Measurements from ENCODE around the gene ZP4.
A peak's percentile ranks its signal among the peaks of the same experiment; 100 is the strongest.
"Not testable (repeated sequence)": the region's sequence is repeated elsewhere in the genome, so short reads cannot be mapped to it uniquely, and the experiment has no call there.

The ZP4 gene

DNA sequence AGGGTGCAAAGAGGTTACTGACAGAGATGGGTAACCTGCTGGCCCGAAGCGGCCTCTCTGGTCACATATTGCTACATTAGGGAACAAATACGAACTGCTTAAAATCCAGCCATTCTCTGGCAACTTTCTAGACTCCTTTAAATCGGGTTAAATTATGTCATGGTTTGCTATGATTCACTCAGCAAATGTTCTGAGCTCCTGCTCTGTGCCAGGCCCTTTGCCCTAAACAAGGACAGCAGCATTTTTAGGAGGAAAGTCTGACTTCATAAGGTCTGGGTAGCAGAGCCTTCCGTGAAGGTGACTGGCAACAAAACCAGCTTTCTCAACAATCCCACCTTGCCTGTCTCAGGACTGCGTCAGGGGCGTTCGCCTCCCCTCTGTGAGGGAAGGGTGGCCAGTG lies 15.4 kb downstream of the ZP4 start:
- DNase-seq, result no peak

DNA sequence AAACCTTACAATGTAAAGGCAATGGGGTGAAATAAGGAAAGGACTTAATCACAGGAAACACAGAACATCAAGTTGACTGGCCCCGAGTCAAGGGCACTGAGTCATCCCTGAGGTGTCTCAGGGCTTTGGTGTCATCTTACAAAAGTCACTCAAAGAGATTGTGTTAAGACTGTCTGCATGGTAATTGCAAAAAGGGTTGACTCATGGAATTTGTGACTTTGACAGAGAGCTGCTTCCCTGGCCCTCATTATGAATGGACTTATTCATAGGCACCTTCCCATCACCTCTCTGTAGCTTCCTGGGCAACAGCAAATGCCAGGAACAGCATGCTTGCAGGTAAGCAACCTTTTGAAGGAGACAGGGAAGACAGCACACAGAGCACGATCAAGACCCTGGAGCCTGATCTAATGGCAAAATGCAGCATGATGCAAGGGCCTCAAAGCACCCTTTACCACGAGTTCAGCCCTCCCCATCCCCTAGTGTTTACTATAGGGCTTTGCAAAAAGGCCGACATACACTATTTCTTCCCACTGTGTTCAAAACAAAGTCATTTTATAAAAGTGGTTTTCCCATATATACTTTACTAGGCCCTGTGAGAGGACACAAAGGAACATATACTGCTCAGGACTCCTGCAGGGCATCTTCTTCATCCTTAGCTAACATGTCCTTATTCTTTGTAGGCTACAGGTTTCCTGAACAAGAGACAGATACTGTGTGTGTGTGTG lies 17.1 kb downstream of the ZP4 start:
- peak; percentile 89 for DNase-seq

DNA sequence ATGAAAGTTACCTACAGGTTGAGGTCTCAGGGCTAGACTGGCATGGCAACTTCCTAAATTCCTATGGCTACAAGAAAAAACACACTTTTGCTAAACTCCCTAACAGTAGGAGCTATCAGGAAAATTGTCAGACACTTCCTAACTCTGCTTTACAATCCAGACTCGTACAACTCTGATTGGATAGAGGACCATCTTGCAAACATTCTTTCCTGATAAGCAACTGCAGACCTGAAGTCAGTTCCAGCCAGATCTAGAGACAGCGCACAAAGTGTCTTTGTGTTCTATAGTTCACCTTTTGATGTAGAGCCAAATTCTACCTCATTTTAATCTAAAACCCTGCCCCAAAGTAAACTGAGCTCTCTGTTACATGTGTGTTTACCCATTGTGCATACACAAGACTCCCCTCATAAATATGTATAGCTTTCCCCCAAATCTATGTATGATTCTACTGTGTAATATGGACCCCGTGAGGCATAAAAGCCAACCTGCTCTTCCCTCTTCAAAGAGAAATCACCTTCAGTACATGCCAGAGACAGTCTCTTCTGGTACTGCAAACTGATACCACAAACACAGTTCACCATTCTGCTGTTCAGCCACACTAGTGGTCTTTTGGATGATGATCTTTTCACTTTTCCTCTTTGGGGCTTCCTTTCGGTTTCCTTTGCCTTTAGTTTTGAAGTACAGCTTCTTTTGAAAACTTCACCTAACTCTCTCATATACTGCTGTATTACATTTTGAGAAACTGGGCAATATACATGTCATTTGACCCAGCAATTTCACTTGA lies 21.7 kb downstream of the ZP4 start:
- DNase-seq, result no peak

DNA sequence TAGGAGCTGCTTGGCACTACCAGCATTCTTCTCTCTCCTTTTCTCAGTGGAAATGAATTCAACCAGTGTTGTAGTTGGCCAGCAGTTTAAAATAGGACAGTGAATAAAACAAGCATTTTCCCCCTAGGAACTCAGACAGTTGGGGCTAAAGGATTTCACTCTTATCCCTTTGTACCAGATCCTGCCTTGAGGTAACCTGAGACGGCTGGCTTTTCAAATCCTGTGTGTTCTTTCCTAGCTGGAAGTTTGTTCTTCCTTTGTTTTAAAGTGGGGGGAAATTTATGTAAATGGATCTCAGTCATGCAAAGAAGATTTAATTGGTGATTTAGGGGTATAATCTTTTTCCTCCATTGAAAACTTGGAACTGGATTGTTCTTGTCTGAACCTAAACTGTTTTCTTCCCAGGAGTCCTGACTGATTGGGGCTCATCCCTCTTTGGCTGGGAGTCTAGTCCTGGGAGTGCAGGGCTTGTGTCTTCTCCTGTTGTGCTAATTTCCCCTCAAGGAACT lies 23.3 kb downstream of the ZP4 start:
- DNase-seq, result no peak

DNA sequence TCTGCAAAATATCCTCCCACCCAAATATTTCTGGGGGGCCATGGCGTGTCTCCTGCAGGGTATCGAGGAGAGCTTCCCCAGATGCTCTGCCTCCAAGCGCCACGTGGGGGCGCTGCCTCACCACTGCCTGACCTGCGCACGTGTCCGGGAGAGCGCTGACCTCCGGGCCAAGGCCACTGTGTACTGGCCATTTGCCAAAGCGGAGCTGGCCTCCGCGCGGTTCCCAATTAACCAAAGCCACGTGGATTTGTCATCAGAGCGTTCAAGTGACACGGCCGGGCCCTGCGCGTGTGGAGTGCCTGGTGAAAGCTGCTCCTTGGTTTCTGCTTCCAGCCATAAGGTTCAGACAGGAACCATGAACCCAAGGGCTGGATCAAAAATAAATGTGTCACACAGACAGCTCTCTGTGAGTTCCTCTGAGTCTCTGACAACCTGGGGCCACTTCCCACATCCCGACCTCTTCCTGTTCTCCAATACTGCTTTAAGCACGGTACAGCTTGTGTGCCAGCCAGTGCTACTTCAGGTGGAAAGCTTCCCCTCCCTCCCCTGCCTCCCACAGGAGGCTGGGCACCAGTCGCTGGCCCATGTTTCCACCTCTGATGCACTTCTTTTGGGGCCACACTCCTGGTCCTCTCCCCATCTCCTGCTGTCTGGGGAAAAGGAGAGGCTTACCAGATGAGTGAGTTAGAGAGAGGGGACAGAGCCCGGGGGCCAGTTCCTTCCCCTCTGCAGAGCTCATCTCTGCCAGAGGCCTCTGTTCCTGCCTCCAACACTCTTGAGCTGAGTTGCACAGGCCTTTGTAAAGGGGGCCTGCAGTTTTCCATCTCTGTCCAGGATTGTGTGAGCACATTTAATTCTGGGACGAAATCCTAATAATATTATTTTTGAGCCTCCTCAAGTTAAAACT lies 26.1 kb downstream of the ZP4 start:
- DNase-seq, result peak; percentile 29

DNA sequence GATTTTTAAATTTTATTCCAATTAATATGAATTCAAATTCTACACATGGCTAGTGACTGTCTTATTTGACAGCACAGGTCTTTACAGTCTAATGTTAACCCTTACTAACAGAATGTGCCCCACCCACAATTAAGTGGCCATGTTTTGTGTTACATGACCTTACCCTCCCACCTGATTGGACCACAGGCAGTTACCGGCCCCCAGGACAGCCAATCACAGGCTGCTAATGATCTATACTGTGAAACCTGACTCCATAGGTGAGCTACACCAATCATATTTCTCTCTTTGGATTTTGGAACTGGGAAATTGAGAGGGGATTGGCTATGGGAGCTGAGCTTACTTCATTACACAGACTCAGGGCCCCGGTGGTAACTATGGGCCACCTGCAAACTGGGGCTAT lies 27.5 kb downstream of the ZP4 start:
- no peak for DNase-seq

DNA sequence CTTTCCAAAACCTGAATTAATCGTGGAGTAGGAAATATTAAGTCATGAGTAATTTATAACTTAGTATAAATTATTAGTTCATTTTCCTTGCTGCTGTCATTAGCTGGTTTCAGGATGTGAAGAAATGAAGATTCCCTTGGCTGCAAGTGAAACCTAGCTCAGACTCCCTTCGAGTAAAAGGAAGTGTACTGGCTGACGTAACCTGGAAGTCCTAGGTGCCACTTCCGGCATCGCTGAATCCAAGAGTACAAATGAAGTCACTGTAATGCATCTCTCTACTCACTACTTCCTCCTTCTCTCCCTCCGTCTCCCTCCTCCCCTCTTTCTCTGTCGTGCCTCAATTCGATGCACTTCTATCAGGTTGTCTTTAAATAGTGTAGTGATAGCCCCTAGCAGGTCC lies 28.8 kb downstream of the ZP4 start:
- DNase-seq, result no peak

DNA sequence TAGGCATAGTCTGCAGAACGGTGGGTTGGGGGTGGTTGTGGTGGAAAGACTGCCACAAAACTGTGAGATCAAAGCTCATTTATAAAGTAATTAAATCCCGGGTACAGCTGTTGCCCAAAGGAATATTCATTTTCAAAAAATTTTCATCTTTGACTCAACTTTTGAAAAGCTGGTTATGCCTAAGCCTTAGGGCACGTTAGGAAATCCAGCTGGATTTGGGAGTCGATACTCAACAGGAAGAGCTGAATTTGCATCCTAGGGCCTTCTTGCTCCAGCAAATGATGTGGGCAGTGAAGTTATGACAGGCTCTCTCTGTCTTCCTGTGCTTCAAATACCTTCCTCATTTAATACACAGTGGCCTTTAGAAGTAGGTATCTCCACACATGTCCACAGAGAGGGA lies 31.7 kb downstream of the ZP4 start:
- DNase-seq, result no peak

DNA sequence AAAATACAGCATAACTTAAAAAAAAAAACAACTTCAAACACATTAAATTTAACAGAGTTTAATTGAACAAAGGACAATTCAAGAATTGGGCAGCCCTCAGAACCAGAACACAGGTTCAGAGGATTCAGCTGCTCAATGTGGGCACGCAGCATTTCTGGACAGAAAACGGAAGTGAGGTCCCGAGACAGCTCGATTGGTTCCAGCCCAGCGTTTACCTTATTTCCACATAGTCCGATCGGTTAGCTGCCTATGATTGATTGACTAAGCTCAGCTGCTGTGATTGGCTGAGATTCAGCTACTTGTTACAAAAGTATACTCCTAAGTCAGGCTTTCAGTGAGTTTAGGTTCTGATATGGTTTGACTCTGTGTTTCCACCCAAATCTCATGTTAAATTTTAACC lies 33.3 kb downstream of the ZP4 start:
- no peak for DNase-seq

DNA sequence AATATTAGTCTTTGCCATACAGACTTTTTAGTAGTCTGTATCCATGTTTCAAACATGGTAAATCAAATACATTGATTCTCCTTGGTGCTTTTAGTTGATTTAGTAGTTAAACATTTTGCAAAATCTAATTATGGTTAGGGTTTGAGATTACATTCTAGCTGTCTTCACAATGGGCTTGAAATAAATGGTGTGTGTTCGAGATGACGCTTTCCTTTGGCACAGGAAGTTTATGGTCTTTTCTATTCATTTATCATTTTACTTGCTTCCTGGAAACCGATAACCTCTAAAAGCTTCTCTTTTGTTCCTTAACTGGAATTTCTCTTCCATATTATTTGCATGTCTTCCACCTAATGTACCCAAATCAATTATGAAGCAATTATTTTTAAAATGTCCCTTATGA lies 38.4 kb downstream of the ZP4 start:
- DNase-seq, result no peak

DNA sequence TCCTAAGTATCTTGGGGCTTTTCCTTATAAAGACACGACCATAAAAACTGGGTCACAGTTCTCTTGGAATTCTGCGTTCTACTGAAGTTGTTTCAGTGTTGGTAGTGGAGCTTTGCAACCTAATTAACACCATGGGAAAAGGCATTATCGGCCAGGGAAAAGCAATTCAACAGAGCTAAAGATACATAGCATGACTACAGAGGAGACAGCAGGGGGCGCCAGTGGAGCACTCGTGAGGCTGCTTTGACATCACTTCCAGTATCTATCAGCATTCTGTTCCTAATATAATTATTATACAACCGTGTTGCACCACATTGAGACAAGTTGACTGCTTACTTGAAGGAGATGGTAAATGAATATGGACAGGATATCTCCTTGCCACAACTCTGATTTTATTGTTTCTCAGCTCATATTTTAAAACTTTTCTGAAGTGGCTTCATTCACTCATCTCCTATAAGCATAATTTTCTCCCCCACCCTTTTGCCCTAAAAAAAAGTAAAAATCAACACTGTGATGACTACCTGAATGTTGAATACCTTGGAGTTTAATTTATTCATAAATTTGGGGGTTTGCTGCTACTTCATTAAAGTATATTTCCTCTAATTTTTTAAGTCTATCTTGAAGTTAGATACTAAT lies 39.4 kb downstream of the ZP4 start:
- DNase-seq, result peak; percentile 47

DNA sequence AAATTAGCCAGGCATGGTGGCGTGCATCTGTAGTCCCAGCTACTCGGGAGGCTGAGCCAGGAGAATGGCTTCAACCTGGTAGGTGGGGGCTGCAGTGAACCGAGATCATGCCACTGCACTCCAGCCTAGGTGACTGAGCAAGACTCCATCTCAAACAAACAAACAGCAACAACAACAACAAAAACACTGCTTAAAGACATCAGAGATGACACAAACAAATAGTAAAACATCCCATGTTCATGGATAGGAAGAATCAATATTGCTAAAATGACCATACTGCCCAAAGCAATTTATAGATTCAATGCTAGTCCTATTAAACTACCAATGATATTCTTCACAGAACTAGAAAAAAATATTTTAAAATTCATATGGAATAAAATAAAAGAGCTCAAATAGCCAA lies 47.2 kb downstream of the ZP4 start:
- DNase-seq, result not testable (repeated sequence)

DNA sequence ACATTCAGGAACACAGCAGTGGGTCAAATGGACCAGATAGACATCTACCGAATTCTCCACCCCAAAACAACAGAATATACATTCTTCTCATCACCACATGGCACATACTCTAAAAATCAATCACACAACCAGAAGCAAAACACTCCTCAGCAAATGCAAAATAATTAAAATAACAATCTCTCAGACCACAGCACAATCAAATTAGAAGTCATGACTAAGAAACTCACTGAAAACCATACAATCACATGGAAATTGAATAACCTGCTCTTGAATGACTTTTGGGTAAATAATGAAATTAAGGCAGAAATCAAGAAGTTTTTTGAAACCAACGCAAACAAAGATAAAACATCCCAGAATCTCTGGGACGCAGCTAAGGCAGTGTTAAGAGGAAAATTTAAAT lies 49.2 kb downstream of the ZP4 start:
- no peak for DNase-seq

DNA sequence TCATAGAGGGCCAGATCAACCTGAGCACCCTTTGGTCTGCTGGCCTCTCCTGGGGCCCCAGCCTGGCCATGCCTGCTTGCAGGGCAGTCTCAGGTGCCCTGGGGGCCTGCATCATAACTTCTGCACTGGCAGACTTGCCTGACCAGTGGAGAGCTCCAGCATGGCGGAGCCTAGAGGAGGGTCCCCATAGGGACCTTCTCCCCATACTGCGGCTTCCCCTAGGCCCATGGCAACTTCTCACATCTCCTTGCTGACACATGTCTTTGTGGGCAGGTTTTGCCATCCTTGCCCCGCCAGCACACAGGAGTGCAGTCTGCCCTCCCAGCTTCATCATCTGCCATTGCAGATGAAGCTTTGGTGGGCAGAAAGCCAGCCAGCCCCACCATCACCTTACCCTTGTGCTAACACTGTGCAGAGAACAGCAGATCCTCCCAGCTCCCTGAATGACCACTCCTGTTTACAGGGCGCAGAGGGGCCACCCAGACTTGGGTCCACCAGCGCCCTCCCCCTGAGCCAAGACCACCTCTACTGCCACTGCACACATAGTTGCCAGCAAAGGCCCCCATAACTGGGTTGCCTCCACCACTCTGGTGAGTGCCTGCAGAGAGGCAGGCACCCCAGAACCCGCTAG lies 51.7 kb downstream of the ZP4 start:
- DNase-seq, result no peak

DNA sequence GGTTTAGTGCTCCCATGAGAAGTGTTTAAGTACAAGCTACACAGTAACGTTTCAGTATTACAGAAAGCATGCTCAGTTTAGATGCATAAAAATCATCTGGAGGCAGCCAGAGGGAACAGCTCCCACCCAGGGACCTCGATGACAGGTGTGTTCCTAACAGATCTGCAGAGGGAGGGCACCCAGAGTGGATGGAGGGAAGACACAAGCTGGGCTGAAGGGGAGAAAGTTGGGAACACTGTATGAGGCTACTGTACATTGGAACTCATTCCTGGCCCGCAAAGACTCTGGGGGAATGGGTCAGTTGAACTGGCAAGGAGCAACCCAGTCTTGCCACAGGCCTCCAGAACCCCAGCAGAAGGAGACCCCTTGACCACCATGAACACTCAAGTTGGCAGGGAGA lies 52.4 kb downstream of the ZP4 start:
- DNase-seq, result no peak

DNA sequence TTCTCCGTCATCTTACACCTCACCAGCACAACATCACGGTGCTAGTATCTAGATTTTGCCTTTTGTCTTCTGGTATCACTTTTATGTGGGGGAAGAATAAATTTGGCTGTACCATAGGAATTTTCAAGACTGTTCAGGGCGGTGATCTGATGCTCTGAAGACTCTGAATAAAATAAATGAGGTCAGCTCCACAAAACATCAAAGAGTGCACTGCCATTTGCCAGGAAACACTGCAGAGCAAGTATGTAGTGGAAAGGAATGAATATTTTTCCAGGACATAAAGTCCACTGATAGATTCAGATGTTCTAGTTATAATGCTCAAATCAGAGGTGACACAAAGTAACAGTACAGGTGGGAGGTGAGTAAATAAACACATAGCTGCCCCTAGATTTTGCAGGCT lies 56.3 kb downstream of the ZP4 start:
- no peak for DNase-seq

DNA sequence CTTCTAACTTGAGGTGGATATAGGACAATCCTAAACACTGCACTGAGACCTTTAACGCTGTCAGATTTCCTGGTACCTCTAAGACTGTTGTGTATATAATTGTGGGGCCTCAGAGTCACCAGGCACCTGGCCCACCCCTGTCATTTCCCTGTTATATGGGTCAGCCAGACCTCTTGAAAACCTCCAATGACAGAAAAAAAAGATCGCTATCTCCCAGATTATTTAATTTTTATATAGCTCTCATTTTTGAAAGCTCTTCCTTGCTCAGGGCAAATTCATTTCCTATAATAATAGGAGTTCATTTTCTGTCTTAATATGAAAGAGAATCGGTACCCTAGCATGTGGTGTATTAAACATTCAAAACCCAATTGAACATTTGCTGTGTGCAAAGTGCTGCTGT lies 56.7 kb downstream of the ZP4 start:
- DNase-seq, result no peak

DNA sequence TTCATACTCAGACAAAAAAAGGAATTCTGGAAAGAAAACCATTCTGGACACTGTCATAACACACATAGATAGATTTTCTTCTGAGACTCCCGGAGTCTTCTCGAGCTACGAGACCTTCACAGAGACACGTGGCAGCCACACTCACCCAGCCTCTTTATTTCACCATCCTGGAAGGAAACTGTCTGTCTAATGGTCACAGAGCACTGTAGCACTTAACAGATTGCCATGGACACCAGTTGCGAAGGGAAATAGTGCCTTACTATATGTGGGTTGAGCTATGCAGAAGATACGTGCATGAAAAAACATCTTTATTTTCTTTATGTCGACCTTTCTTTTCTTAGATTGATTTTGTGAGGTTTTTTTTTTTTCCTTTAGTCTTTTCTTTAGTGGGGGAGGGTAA lies 57.9 kb downstream of the ZP4 start:
- DNase-seq, result no peak

Measured in fibroblast of skin of right quadriceps (primary cell).